Neural crest cell (in vitro differentiated cells): ENCODE measurements around the gene CBX8. TPM values are rescaled to one million over a fixed set of nuclear protein-coding genes. Genes with fewer than 3 reads are reported as not detected.
A peak's percentile ranks its signal among the peaks of the same experiment; 100 is the strongest.

ENCODE experiments used
- DNase-seq: peaks from one replicate; pipeline ENCODE4 v3.0.0; 2021; ENCODE audit warnings: low read depth, mixed read lengths, low spot score
- H3K27ac Mint-ChIP-seq: one replicate; pipeline ENCODE4 v1.8.0; 2021; ENCODE audit warnings: mild to moderate bottlenecking, mixed read lengths; ENCODE audit not compliant: unreplicated experiment
- H3K27me3 Mint-ChIP-seq: 2 replicates; pipeline ENCODE4 v1.8.0; 2021; ENCODE audit warnings: low read depth, mild to moderate bottlenecking, mixed read lengths
- H3K36me3 Mint-ChIP-seq: 2 replicates; pipeline ENCODE4 v1.8.0; 2021; ENCODE audit warnings: low read depth, mild to moderate bottlenecking, mixed read lengths
- H3K4me1 Mint-ChIP-seq: 2 replicates; pipeline ENCODE4 v1.8.0; 2021; ENCODE audit warnings: mixed read lengths
- H3K4me3 Mint-ChIP-seq: one replicate; pipeline ENCODE4 v1.8.0; 2021; ENCODE audit warnings: mild to moderate bottlenecking, mixed read lengths
- H3K9me3 Mint-ChIP-seq: 2 replicates; pipeline ENCODE4 v1.8.0; 2021; ENCODE audit warnings: mixed read lengths
- total RNA-seq: library from RNA; stranded (reverse); gene quantifications from 2 replicates; pipeline ENCODE4 v1.2.1, GENCODE V29; 2021
- TF ChIP-seq, protein P1 (sequence below): fragments of 200-600 bp; sonication (generic); conservative IDR thresholded peaks from 2 replicates; pipeline ENCODE4 v1.5.0; 2021; ENCODE audit warnings: antibody characterized with exemption, mild to moderate bottlenecking

The CBX8 gene
- total RNA-seq, 1 donor from 2014 or later: 19.2 TPM

DNA sequence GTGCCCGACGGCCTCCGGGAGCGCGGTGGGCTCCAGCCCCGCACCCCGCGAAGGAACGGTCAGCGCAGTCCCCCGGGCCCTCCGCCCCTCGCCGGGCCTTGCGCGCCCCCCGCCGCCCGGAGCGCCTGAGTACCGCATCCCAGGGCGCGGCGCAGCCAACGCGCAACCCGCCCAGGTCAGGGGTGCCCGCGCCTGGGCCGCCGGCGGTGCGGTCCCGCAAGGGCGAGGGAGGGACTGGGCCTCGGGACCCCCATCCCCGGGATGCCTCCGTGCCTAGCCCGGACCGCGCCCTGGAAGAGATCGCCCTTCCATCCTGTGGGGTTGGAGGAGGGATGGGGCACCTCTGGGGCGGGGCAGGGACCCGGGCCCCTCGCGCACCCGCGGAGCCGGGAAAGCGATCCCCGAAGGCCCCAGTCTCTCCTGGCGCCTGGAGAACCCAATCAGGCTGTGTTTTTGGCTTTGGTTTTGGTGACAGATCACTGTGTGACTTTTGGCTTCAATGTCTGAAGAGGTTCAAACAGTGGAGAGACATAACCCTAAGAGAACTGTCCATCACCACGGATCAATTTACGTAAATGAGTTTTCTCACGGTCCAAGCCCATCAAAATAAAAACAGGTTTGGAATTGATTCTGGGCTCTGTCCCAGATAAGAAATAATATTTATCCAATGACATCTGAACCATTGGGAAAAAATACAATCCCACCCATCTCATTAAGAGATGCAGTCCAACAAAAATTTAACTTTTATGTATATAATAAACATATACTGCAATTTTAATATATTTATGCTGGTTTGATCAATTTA is 48.4 kb downstream of the CBX8 start:
- Mint-ChIP-seq H3K4me1 (peaks cover 14% of the 10 kb centered on the region), H3K27ac (no peak overlapping the region), H3K9me3 (no peaks in the 10 kb centered on the region), H3K27me3 (peaks cover 59% of the 10 kb centered on the region), H3K4me3 (no peak overlapping the region), H3K36me3 (no peaks in the 10 kb centered on the region)
- no peak for DNase-seq
- TF ChIP-seq, protein P1, sequence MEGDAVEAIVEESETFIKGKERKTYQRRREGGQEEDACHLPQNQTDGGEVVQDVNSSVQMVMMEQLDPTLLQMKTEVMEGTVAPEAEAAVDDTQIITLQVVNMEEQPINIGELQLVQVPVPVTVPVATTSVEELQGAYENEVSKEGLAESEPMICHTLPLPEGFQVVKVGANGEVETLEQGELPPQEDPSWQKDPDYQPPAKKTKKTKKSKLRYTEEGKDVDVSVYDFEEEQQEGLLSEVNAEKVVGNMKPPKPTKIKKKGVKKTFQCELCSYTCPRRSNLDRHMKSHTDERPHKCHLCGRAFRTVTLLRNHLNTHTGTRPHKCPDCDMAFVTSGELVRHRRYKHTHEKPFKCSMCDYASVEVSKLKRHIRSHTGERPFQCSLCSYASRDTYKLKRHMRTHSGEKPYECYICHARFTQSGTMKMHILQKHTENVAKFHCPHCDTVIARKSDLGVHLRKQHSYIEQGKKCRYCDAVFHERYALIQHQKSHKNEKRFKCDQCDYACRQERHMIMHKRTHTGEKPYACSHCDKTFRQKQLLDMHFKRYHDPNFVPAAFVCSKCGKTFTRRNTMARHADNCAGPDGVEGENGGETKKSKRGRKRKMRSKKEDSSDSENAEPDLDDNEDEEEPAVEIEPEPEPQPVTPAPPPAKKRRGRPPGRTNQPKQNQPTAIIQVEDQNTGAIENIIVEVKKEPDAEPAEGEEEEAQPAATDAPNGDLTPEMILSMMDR: no peak

DNA sequence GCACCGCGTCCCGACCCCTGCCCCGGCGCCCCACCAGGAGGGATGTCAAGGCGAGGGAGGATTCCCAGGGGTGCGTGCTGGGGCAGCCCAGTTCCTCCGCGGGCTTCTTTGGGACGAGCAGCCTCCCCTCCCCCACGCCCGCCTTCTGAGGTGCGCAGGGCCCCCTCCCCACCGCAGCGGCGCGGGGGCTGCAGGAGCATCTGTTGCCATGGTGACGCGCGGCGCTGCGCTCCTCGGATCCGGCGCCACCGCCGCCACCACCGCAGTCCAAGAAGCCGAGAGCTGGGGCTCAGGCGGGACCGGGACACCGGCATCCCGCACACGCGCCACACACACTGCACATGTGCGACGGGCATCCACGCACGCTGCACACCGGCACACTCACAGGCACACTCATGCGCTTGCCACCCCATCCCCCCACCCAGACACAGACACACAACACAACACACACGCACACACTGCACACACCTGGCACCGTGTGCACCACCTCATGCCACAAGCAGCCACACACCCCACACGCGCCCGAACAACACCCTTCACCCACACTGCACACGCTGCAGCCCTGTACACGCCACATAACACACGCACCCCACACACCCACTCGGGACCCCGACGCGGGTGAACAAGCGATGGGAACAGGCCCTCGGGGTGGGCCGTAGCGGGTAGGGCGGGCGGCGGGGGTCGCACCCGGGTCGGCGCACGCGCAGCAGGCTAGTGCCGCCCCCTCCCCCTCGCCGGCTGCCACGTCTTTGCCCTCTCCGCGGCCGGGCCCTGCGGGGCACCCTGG is 49.2 kb downstream of the CBX8 start:
- Mint-ChIP-seq H3K36me3 (no peaks in the 10 kb centered on the region), H3K27me3 (peaks cover 59% of the 10 kb centered on the region), H3K27ac (no peak overlapping the region), H3K4me3 (peak overlapping the region; percentile 54), H3K4me1 (peaks cover 14% of the 10 kb centered on the region), H3K9me3 (no peaks in the 10 kb centered on the region)
- DNase-seq: peak; percentile 14
- TF ChIP-seq, protein P1: no peak

DNA sequence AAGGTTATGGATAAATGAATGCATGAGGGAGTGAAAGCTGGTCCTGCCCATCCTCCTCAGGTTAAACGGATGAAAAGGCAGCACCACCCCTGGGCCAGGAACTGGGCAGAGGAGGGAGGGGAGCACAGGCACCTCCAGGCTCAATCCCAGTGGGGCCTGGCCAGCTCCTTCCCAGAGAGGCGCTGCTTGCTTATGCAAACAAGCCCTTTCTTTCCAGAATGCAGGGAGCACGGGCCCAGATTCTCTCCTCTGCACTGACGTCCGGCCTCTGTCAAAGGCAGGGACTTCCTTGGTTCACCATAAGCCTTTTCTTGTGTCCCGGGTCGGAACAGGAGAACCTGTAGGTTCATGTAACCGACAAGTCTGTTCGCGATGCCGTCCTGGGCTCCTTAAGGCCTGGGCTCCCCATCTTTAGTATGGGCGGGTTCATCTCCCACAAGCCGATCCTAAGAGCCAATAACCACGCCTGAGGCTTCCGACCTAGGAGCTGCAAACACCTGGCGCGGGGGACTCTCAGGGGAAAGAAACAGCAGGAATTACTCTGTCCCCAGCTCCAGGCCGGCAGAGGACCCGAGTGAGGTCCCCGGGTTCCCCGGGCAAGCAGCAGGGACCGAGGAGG is 49.9 kb downstream of the CBX8 start:
- H3K27ac Mint-ChIP-seq: no peak overlapping the region
- no peak for DNase-seq
- TF ChIP-seq, protein P1: no peak
- H3K36me3 Mint-ChIP-seq: no peaks in the 10 kb centered on the region
- H3K4me3 Mint-ChIP-seq: peak overlapping the region; percentile 54
- H3K27me3 Mint-ChIP-seq: peaks cover 58% of the 10 kb centered on the region
- H3K4me1 Mint-ChIP-seq: peaks cover 17% of the 10 kb centered on the region
- H3K9me3 Mint-ChIP-seq: no peaks in the 10 kb centered on the region

DNA sequence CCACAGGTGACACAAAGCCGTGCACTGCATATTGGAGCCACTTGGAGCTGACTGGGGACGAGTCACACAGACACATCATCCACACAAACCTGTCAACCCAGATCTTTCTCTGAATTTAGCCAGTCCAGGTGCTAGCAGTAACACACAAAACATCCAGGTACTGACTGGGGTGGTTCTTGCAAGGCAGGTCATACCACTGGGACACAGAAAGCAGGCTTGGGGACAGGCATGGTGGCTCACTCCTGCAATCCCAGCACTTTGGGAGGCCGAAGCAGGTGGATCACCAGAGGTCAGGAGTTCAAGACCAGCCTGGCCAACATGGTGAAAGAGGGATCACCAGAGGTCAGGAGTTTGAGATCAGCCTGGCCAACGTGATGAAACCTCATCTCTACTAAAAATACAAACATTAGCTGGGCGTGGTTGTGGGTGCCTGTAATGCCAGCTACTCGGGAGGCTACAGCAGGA is 51.2 kb downstream of the CBX8 start:
- H3K4me3 Mint-ChIP-seq: no peak overlapping the region
- peaks cover 18% of the 10 kb centered on the region for H3K4me1 Mint-ChIP-seq
- DNase-seq: no peak
- H3K27me3 Mint-ChIP-seq: peaks cover 45% of the 10 kb centered on the region
- TF ChIP-seq, protein P1: no peak
- H3K36me3 Mint-ChIP-seq: no peaks in the 10 kb centered on the region
- no peaks in the 10 kb centered on the region for H3K9me3 Mint-ChIP-seq
- no peak overlapping the region for H3K27ac Mint-ChIP-seq

DNA sequence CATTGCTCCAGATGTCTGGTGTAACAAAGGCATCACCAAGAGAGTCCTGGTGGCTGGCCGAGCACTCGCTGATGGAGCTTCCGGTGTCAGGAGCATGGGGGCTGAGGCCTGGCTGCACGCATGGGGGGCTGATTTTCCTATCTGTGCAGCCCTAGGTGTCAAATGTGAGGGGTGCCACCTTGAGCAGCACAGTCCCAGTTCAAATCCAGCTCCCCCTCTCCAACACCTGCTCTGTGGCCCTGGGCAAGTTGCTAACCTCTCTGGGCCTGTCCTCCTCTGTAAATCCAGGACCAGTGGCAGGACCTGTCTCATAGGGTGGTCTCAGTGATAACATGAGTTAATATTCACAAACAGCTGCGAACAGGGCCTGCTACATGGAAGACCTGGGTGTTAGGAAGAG is 53.3 kb downstream of the CBX8 start:
- Mint-ChIP-seq H3K36me3 (no peaks in the 10 kb centered on the region), H3K27ac (no peak overlapping the region), H3K9me3 (no peaks in the 10 kb centered on the region), H3K27me3 (peaks cover 47% of the 10 kb centered on the region), H3K4me3 (no peak overlapping the region), H3K4me1 (peaks cover 28% of the 10 kb centered on the region)
- TF ChIP-seq, protein P1: no peak
- DNase-seq: no peak
